ENCODE data around the gene IL27RA.
A peak's percentile ranks its signal among the peaks of the same experiment; 100 is the strongest.

The IL27RA gene

GRCh38 chr19:14061751-14062557 is 30.4 kb downstream of the IL27RA start, which contains the start of gene PALM3:
Gene PALM3, minus strand, starts transcription at chr19:14062076. Its CDS starts 96 bp downstream, at chr19:14061980.
- TF ChIP-seq, protein P1, sequence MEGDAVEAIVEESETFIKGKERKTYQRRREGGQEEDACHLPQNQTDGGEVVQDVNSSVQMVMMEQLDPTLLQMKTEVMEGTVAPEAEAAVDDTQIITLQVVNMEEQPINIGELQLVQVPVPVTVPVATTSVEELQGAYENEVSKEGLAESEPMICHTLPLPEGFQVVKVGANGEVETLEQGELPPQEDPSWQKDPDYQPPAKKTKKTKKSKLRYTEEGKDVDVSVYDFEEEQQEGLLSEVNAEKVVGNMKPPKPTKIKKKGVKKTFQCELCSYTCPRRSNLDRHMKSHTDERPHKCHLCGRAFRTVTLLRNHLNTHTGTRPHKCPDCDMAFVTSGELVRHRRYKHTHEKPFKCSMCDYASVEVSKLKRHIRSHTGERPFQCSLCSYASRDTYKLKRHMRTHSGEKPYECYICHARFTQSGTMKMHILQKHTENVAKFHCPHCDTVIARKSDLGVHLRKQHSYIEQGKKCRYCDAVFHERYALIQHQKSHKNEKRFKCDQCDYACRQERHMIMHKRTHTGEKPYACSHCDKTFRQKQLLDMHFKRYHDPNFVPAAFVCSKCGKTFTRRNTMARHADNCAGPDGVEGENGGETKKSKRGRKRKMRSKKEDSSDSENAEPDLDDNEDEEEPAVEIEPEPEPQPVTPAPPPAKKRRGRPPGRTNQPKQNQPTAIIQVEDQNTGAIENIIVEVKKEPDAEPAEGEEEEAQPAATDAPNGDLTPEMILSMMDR (IDR thresholded peaks at IDR 0.05; ENCODE audit: insufficient read depth, low read depth, low read length, missing control alignments), result no peak
- no peak for DNase-seq (ENCODE audit: low read depth)
- H3K4me3 ChIP-seq (ENCODE audit: low read depth, low read length), result no peak within 1 kb of the TSS

DNA sequence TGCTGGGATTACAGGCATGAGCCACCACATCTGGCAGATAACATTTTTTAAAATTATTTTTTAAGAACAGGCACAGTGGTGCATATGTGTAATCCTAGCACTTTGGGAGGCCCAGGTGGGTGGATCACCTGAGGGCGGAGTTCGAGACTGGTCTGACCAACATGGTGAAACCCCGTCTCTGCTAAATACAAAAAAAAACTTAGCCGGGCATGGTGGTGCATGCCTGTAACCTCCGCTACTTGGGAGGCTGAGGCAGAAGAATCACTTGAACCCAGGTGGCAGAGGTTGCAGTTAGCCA is 30.9 kb downstream of the IL27RA start:
- no peak overlapping the region for H3K4me3 ChIP-seq (ENCODE audit: low read depth, low read length)
- TF ChIP-seq, protein P1 (IDR thresholded peaks at IDR 0.05; ENCODE audit: insufficient read depth, low read depth, low read length, missing control alignments), result no peak
- DNase-seq (ENCODE audit: low read depth), result no peak

GRCh38 chr19:14063105-14063504 is 31.5 kb downstream of the IL27RA start:
- TF ChIP-seq, protein P1 (IDR thresholded peaks at IDR 0.05; ENCODE audit: insufficient read depth, low read depth, low read length, missing control alignments), result no peak
- no peak overlapping the region for H3K4me3 ChIP-seq (ENCODE audit: low read depth, low read length)
- DNase-seq (ENCODE audit: low read depth), result no peak

GRCh38 chr19:14066134-14066533 is 34.6 kb downstream of the IL27RA start:
- H3K4me3 ChIP-seq (ENCODE audit: low read depth, low read length), result no peak overlapping the region
- TF ChIP-seq, protein P1 (IDR thresholded peaks at IDR 0.05; ENCODE audit: insufficient read depth, low read depth, low read length, missing control alignments), result no peak
- DNase-seq (ENCODE audit: low read depth), result no peak

DNA sequence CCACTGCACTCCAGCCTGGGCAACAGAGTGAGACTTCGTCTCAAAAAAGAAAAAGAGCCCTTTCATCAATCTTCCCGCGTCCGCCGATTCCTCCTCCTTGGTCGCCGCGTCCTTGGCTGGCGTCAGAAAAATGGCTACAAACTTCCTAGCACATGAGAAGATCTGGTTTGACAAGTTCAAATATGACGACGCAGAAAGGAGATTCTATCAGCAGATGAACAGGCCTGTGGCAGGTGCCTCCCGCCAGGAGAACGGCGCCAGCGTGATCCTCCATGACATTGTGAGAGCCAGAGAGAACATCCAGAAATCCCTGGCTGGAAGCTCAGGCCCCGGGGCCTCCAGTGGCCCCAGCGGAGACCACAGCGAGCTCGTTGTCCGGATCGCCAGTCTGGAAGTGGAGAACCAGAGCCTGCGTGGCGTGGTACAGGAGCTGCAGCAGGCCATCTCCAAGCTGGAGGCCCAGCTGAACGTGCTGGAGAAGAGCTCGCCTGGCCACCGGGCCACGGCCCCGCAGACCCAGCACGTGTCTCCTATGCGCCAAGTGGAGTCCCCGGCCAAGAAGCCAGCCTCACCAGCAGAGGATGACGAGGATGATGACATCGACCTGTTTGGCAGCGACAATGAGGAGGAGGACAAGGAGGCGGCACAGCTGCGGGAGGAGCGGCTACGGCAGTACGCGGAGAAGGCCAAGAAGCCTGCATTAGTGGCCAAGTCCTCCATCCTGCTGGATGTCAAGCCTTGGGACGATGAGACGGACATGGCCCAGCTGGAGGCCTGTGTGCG is 38.9 kb downstream of the IL27RA start:
- TF ChIP-seq, protein P1 (IDR thresholded peaks at IDR 0.05; ENCODE audit: insufficient read depth, low read depth, low read length, missing control alignments), result no peak
- no peak for DNase-seq (ENCODE audit: low read depth)
- no peak overlapping the region for H3K4me3 ChIP-seq (ENCODE audit: low read depth, low read length)

DNA sequence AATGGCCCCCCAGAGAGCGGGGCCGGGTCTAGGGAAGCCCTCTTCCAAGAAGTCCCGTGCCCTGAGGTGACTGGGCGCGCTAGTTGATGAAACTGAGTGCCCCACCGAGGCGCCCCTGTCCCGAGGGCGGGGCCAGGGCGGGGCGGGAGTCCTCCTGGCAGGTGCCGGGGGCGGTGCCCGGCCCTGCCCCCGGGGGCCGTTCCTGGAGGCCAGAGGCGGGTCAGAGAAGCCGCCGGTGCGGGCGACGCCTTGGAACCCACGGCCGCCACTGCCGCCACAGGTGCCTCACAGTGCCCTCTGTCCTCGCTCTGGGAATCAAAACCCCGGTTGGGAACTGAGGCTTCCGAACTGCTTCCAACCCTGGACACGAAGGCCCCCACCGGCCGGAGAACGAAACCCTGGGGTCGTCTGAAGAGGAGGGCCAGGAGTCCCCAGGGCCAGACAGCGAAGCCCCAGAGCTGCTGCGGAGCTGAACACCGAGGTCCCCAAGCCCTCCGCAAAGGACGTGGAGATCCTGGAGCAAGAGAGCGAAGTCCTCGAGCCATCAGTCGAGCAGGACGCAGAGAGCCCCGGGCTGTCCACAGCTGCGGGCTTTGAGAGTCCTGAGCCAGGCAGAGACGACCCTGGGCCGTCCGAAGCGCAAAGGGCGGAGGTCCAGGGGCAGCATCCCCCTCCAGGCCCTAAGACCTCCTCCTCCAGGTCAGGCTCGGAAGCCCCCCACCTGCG is 41.1 kb downstream of the IL27RA start, which contains the start of gene MISP3:
Gene MISP3, plus strand, starts transcription at position 252 of the 726 bp plus-strand sequence. CDS start 524 bp downstream, outside the sequence.
- peak within 1 kb of the TSS; percentile 61 for H3K4me3 ChIP-seq (ENCODE audit: low read depth, low read length)
- TF ChIP-seq, protein P1 (IDR thresholded peaks at IDR 0.05; ENCODE audit: insufficient read depth, low read depth, low read length, missing control alignments), result no peak
- peak; percentile 52 for DNase-seq (ENCODE audit: low read depth)

Data from GM12865 (cell line).